ENCODE results near the gene MTHFD2.

MTHFD2 gene

GRCh38 chr2:74259191-74259590 is 60.8 kb downstream of the MTHFD2 start:
- no peak for DNase-seq (ENCODE audit: low read depth)
- no peak overlapping the region for H3K4me3 ChIP-seq (ENCODE audit: control insufficient read depth, low read depth, low read length)
- TF ChIP-seq, protein P1, sequence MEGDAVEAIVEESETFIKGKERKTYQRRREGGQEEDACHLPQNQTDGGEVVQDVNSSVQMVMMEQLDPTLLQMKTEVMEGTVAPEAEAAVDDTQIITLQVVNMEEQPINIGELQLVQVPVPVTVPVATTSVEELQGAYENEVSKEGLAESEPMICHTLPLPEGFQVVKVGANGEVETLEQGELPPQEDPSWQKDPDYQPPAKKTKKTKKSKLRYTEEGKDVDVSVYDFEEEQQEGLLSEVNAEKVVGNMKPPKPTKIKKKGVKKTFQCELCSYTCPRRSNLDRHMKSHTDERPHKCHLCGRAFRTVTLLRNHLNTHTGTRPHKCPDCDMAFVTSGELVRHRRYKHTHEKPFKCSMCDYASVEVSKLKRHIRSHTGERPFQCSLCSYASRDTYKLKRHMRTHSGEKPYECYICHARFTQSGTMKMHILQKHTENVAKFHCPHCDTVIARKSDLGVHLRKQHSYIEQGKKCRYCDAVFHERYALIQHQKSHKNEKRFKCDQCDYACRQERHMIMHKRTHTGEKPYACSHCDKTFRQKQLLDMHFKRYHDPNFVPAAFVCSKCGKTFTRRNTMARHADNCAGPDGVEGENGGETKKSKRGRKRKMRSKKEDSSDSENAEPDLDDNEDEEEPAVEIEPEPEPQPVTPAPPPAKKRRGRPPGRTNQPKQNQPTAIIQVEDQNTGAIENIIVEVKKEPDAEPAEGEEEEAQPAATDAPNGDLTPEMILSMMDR (conservative IDR thresholded peaks at IDR 0.05; ENCODE audit: control insufficient read depth, insufficient read depth, low read depth, low read length) = no peak

DNA sequence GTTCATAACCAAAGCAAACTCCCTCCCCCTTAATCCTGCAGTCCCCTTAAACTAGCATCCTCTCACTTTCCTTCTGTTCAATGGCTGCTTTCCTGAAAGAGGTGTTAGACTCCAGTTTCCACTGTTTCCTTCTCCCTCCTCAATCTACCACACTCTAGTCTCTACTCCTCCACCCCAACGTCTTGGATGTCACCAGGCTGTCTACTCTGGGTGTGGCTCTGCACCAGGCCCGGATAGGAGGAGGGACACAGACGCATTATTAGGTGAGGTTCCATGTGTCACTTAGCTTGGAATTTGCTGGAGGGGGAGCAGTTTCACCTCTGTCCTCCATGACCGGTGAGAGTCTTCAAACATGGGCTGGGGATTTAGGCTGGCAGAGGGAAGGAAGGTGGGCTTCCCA is 61.3 kb downstream of the MTHFD2 start:
- TF ChIP-seq, protein P1 (conservative IDR thresholded peaks at IDR 0.05; ENCODE audit: control insufficient read depth, insufficient read depth, low read depth, low read length) = no peak
- no peak for DNase-seq (ENCODE audit: low read depth)

DNA sequence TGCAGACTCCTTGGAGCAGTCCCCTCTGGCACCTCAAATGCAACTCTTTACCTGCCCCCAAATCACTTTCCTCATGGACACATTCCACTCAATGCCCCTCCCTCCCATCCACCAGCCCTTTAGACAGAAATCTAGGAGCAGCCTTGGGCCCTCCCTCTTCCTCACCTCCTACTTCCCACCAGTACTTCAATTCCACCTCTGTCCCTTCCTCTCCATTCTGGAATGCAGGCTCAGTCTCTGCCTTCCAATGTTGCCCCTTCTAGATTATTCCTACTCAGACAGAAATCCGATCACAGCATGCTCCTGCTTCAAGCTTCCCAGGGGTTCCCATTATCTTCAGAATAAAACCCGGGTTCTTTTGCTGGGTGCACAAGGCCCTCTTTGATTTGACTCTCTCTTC is 62.1 kb downstream of the MTHFD2 start:
- DNase-seq (ENCODE audit: low read depth) = no peak
- TF ChIP-seq, protein P1 (conservative IDR thresholded peaks at IDR 0.05; ENCODE audit: control insufficient read depth, insufficient read depth, low read depth, low read length) = no peak
- H3K4me3 ChIP-seq (ENCODE audit: control insufficient read depth, low read depth, low read length) = no peak overlapping the region

More for the DNA sequence above, 61.3 kb downstream of the MTHFD2 start:
- H3K4me3 ChIP-seq (ENCODE audit: control insufficient read depth, low read depth, low read length) = no peak overlapping the region

- peak; percentile 20 for DNase-seq (ENCODE audit: low read depth)
- H3K4me3 ChIP-seq (ENCODE audit: control insufficient read depth, low read depth, low read length) = no peak overlapping the region
- TF ChIP-seq, protein P1 (conservative IDR thresholded peaks at IDR 0.05; ENCODE audit: control insufficient read depth, insufficient read depth, low read depth, low read length) = peak; percentile 41
Measured at GRCh38 chr2:74261204-74261864, 62.9 kb downstream of the MTHFD2 start.

GRCh38 chr2:74262681-74263080 is 64.3 kb downstream of the MTHFD2 start:
- no peak for DNase-seq (ENCODE audit: low read depth)
- H3K4me3 ChIP-seq (ENCODE audit: control insufficient read depth, low read depth, low read length) = no peak overlapping the region
- TF ChIP-seq, protein P1 (conservative IDR thresholded peaks at IDR 0.05; ENCODE audit: control insufficient read depth, insufficient read depth, low read depth, low read length) = no peak

- TF ChIP-seq, protein P1 (conservative IDR thresholded peaks at IDR 0.05; ENCODE audit: control insufficient read depth, insufficient read depth, low read depth, low read length) = no peak
- DNase-seq (ENCODE audit: low read depth) = no peak
- H3K4me3 ChIP-seq (ENCODE audit: control insufficient read depth, low read depth, low read length) = no peak overlapping the region
Measured at GRCh38 chr2:74264281-74264680, 65.9 kb downstream of the MTHFD2 start.

All from fibroblast of mammary gland (primary cell).